ENCODE results near the gene NKTR.

GRCh38 chr3:42602961-42603360 lies 2.5 kb downstream of the NKTR start:
- TF ChIP-seq POLR2A (IDR thresholded peaks at IDR 0.05), result no peak
- TF ChIP-seq CTCF (IDR thresholded peaks at IDR 0.05), result no peak
- no peak for TF ChIP-seq POLR2AphosphoS5 (IDR thresholded peaks at IDR 0.05)
